ENCODE measurements around the gene CASQ1. TPM values are rescaled to one million over a fixed set of nuclear protein-coding genes. Genes with fewer than 3 reads are reported as not detected.

Gene CASQ1
- total RNA-seq, 1 donor from 2014 or later: not detected

- no peak overlapping the region for H3K4me3 ChIP-seq (ENCODE audit: low read depth, low read length)
- TF ChIP-seq CTCF (conservative IDR thresholded peaks at IDR 0.05; ENCODE audit: low read depth, low read length): no peak
These were observed 29.9 kb downstream of the CASQ1 start for GRCh38 chr1:160220301-160220700.

GRCh38 chr1:160221089-160221488 is 30.7 kb downstream of the CASQ1 start:
- TF ChIP-seq CTCF (conservative IDR thresholded peaks at IDR 0.05; ENCODE audit: low read depth, low read length): no peak
- no peak overlapping the region for H3K4me3 ChIP-seq (ENCODE audit: low read depth, low read length)
- DNase-seq (ENCODE audit: low read depth): no peak

More at GRCh38 chr1:160220301-160220700, 29.9 kb downstream of the CASQ1 start:
- DNase-seq (ENCODE audit: low read depth): no peak

GRCh38 chr1:160222546-160222945 is 32.2 kb downstream of the CASQ1 start:
- H3K4me3 ChIP-seq (ENCODE audit: low read depth, low read length): no peak overlapping the region
- no peak for DNase-seq (ENCODE audit: low read depth)
- TF ChIP-seq CTCF (conservative IDR thresholded peaks at IDR 0.05; ENCODE audit: low read depth, low read length): no peak

GRCh38 chr1:160224606-160225005 is 34.2 kb downstream of the CASQ1 start:
- DNase-seq (ENCODE audit: low read depth): no peak
- TF ChIP-seq CTCF (conservative IDR thresholded peaks at IDR 0.05; ENCODE audit: low read depth, low read length): no peak

GRCh38 chr1:160225345-160225744 is 35.0 kb downstream of the CASQ1 start:
- TF ChIP-seq CTCF (conservative IDR thresholded peaks at IDR 0.05; ENCODE audit: low read depth, low read length): no peak
- DNase-seq (ENCODE audit: low read depth): no peak
- H3K4me3 ChIP-seq (ENCODE audit: low read depth, low read length): no peak overlapping the region

More at GRCh38 chr1:160224606-160225005, 34.2 kb downstream of the CASQ1 start:
- H3K4me3 ChIP-seq (ENCODE audit: low read depth, low read length): no peak overlapping the region

GRCh38 chr1:160226623-160227022 is 36.2 kb downstream of the CASQ1 start:
- no peak for TF ChIP-seq CTCF (conservative IDR thresholded peaks at IDR 0.05; ENCODE audit: low read depth, low read length)
- no peak for DNase-seq (ENCODE audit: low read depth)
- H3K4me3 ChIP-seq (ENCODE audit: low read depth, low read length): no peak overlapping the region

GRCh38 chr1:160227034-160227433 is 36.7 kb downstream of the CASQ1 start:
- no peak for DNase-seq (ENCODE audit: low read depth)
- no peak for TF ChIP-seq CTCF (conservative IDR thresholded peaks at IDR 0.05; ENCODE audit: low read depth, low read length)
- no peak overlapping the region for H3K4me3 ChIP-seq (ENCODE audit: low read depth, low read length)

Data from epithelial cell of proximal tubule (primary cell).